NCI-H187 treated with DMSO at 0.1 percent for 48 hours (cell line): ENCODE data around the gene SLC15A5.

ENCODE experiments used
- DNase-seq: peaks from one replicate; lab custom pipeline; 2025; lab: John Stamatoyannopoulos, UW

Gene SLC15A5

GRCh38 chr12:16261944-16262475 lies 15.5 kb downstream of the SLC15A5 start:
- DNase-seq, result no peak

GRCh38 chr12:16260206-16260605 lies 17.3 kb downstream of the SLC15A5 start:
- DNase-seq, result no peak

DNA sequence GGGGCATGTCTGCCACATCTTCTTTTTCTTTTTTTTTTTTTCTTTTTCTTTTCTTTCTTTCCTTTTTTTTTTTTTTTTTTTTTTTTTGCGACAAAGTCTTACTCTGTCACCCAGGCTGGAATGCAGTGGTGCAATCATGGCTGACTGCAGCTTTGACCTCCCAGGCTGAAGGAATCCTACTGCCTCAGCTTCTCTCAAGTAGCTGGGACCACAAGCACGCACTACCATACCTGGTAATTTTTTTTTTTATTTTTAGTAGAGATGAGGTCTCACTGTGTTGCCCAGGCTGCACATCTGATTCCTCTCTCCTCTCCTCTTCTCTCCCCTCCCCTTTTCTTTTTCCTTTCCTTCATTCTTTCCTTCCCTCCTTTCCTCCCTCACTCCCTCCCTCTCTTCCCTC lies 18.5 kb downstream of the SLC15A5 start:
- no peak for DNase-seq

DNA sequence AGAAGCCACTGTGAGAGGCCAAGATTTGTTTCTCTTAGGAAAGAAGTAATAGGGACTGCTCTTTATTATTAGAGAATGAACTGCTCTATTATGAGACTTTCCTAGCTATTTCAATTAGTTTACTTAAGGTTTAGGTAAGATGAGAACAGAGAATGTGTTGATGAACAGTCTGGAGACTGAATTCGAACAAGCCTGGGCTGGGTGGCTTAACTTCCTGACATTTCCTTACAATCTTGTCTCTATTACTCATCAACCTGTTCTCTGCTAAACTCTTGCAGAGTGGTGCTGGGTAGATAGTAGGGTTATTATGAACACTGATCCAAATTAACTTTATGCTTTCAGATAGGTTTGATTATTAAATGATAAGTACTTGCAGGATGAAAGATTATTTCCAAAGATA lies 31.2 kb downstream of the SLC15A5 start:
- no peak for DNase-seq

GRCh38 chr12:16245209-16245608 lies 32.3 kb downstream of the SLC15A5 start:
- no peak for DNase-seq

GRCh38 chr12:16243487-16244412 lies 33.7 kb downstream of the SLC15A5 start:
- DNase-seq, result no peak

- DNase-seq, result no peak
These were observed 36.1 kb downstream of the SLC15A5 start for GRCh38 chr12:16241346-16241745.

DNA sequence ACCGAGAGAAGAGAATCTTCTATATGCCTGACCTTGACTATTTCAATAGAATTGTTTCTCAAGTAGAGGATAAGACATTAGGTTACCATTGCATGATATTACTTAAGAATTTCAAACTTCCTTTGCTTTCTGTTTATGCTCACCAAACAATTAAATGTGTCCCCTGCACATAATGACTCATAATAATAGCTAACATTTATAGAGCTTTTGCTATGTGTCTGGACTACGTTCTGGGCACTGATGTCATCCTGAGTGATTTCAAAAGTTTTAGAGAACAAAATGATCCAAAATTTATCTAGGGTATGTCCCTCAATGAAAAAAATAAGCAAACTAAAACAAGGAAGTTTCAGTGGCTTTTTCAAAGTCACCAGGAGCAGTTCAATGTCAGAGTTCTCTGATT lies 38.8 kb downstream of the SLC15A5 start:
- DNase-seq, result no peak

DNA sequence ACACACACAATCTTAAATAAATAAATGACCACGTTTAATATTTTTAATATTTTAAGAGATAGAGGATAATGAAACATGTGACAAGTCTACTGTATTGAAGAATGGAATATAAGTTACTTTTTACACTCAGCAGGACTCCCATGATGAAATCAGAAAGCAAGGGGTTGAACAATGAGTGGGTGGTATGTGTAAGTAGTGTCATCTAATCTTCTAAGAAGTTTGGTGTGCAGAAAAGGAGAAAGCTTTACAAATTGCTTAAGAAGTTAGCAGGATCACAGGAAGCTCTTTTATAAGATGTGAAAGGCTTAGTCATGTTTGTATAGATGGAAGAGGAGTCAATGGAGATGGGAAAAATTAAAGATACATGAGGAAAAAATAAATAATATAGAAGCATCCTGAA lies 47.8 kb downstream of the SLC15A5 start:
- no peak for DNase-seq

GRCh38 chr12:16228067-16228466 lies 49.4 kb downstream of the SLC15A5 start:
- no peak for DNase-seq

- no peak for DNase-seq
These were observed 51.8 kb downstream of the SLC15A5 start for GRCh38 chr12:16225692-16226091.

GRCh38 chr12:16224196-16224595 lies 53.3 kb downstream of the SLC15A5 start:
- no peak for DNase-seq

- DNase-seq, result no peak
These were observed 55.7 kb downstream of the SLC15A5 start for GRCh38 chr12:16221776-16222175.

DNA sequence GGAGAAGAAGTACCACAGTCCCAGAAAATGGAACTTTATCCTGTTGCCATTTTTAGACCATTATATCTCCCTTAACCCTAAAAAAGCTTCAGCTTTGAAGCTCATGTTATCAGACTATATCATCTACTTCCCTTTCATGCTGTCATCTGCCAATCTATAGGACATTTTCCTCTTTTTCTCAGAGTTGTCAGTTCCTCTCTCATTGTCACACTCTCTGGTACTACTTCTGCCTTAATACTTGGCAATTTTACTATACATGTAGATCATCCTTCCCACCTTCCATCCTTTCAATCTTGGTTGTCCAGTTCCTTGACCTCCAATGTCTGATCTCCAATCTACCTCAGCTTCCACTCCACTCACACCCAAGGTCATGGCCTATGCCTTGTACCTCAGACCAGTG lies 57.4 kb downstream of the SLC15A5 start:
- DNase-seq, result no peak

DNA sequence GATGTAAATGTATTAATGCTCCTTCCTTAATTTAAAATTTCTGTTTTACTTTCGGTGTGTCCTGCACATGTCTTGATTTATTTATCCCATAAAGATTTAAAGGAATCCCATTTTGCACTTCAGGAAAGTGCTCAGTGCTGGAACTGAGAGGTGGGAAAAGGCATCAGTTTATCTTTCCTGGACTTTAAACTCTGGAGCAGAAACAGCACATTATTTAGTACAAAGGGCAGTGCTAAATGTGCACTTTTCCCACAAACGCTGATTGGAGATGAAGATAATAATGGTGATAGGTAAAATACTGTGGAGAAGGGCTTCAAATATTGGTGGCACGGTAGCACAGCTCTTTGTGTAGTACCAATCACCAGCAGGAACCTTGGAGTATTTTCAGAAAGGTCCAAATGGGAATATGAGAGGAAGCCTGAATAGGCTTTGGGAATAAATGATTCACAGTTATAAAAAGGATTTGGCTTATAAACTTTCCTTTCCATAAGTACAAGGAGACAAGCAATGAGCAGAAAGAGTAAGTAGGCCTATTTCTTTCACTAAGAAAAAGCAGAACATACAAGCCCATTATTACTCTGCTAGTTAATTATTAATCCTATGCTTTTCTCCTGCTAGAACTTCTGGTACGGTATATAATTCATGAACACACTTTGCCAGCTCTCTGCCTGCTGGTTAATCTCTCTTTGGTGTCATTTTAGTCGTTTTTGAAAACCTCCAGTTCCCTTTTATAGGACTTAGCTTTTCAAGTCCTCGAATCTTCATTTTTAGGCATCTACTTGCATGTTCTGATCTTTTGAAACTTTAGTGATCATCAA lies 58.3 kb downstream of the SLC15A5 start:
- no peak for DNase-seq

- no peak for DNase-seq
These were observed 59.3 kb downstream of the SLC15A5 start for GRCh38 chr12:16218234-16218633.

- DNase-seq, result no peak
These were observed 65.8 kb downstream of the SLC15A5 start for GRCh38 chr12:16211731-16212130.

DNA sequence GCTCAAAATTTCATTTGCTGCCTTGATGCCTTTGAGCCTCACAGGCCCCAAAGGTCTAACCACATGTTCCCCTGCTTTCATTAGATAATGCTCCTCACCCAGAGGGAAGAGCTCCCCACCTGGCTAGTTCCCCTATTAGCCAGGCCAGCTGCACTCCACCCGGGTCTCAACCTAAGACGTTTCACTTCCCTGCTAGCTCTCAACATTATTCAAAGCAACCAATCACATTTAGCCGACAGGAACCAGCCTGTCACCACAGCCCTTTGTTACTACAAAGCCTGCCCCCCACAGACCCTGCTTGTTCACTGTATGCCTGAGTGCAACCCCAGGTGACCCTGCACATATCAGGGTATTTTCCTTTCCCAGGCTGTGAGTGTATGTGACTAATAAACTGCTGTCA lies 78.6 kb downstream of the SLC15A5 start:
- DNase-seq, result no peak

DNA sequence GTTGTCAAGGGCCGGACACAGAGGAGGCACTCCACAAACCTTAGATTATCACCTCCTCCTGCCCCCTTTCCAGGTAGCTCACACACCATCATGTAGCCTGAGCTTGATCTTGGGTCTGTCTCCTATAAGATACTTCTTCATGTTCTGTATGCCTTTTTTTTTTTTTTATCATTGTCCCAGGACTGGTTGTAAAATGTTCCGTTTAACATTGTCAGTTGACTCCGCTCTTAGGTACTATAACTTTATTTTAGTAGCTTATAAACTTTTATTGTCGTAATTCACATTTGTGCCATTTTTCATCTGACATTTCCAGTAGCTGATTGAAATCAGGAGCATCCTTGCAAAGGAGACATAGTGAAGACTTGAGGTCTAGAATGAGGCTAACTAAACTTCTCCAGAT lies 79.9 kb downstream of the SLC15A5 start:
- no peak for DNase-seq

GRCh38 chr12:16189849-16190248 lies 87.6 kb downstream of the SLC15A5 start:
- DNase-seq, result no peak

GRCh38 chr12:16187660-16188059 lies 89.8 kb downstream of the SLC15A5 start:
- DNase-seq, result no peak

DNA sequence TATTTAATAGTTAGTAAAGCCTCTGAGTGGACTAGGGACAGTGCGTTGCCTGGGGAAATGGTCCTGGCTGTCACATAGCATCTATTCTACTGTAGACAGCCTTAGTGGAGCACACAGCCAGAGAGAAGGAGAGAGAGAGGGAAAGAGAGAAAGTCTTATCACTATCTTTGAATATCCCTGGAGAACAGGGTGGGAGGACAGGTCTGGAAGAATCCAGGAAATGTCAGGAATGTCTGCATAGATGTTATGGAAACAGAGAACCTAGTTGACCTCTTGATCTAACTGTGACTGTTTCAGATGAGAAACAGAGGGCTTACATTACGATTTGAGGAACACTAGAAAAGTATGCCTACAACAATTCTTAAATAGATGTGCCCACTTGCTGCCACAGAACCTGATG lies 92.8 kb downstream of the SLC15A5 start:
- no peak for DNase-seq

DNA sequence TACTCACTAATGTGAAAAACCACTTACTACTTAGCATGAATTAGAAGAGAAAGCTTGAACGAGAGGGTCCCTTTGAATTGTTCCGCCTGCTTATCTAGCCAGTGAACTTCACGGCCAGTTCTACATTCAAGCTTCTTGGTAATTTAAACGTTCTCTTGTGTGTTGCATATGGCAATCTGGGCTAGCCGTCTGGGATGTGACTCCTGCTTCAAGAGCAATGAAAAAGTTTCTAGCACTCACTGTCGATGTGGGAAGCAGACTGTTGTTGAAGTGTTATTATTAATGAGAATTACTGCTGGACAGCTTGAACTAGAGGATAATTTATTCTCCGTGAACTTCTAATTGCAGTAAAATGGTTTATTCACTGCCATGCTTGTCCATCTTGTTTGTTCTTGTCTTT lies 93.9 kb downstream of the SLC15A5 start:
- no peak for DNase-seq
